ENCODE data around the gene LRRC9. TPM values are rescaled to one million over a fixed set of nuclear protein-coding genes. Genes with fewer than 3 reads are reported as not detected.

LRRC9 gene
- polyA plus RNA-seq, 10 donors = 0.12 to 0.80 (median 0.41) TPM

- DNase-seq = no peak
These were observed 191.8 kb downstream of the LRRC9 start for GRCh38 chr14:60111732-60112131.

Other genes with a start within 250 kb of the LRRC9 start
- 1 to 10 TPM; 1.4 to 4.9 (median 2.5) TPM for gene RTN1, start 49.4 kb upstream of the LRRC9 start, polyA plus RNA-seq (ENCODE audit: insufficient read length in 10 of 10)
- gene PCNX4, start 171.8 kb downstream of the LRRC9 start, polyA plus RNA-seq (ENCODE audit: insufficient read length in 10 of 10) = 10 to 100 TPM; 41.4 to 67.6 (median 55.1) TPM
- 100 to 1,000 TPM in 1 of 10 donors, 10 to 100 TPM in 9; 48.7 to 101 (median 73.2) TPM for gene DHRS7, start 245.3 kb downstream of the LRRC9 start, polyA plus RNA-seq (ENCODE audit: insufficient read length in 10 of 10)

Measured in muscle of back (tissue), 11 donors.